ENCODE results near the gene CTDSPL.

The CTDSPL gene

GRCh38 chr3:37897763-37898162 is 36.1 kb downstream of the CTDSPL start:
- Histone ChIP-seq H3K36me3 (ENCODE audit: insufficient read depth, low read depth, low read length) (no peaks in the 10 kb centered on the region), H3K9ac (ENCODE audit: low read depth, low read length) (no peak overlapping the region), H3K27me3 (ENCODE audit: insufficient read depth, low read length) (no peaks in the 10 kb centered on the region), H3K4me1 (ENCODE audit: insufficient read depth, low read length) (peaks cover 14% of the 10 kb centered on the region), H3K27ac (ENCODE audit: low read length) (no peak overlapping the region), H3K4me3 (ENCODE audit: low read length) (no peak overlapping the region), H3K9me3 (ENCODE audit: insufficient read depth, low read depth, low read length) (no peaks in the 10 kb centered on the region)

DNA sequence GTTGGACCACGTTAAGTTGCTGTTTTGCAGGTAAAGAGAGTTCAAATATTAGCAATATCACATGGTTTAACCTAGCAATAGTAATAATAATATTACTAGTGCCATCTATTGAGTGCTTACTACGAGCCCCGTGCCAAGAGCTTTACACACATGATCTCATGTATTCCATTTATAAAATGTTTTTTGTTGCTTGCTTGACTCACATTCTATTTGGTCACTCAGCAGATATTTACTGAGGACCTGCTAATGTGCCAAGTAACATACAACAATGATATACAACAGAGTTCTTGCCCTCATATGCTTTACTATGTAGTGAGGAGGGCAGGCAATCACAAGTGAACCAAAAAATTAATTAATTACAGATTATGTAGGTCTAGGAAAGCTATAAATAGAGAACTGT is 36.7 kb downstream of the CTDSPL start:
- H3K9ac ChIP-seq (ENCODE audit: low read depth, low read length) = no peak overlapping the region
- H3K4me1 ChIP-seq (ENCODE audit: insufficient read depth, low read length) = peaks cover 14% of the 10 kb centered on the region
- H3K27me3 ChIP-seq (ENCODE audit: insufficient read depth, low read length) = no peaks in the 10 kb centered on the region
- H3K9me3 ChIP-seq (ENCODE audit: insufficient read depth, low read depth, low read length) = no peaks in the 10 kb centered on the region
- no peaks in the 10 kb centered on the region for H3K36me3 ChIP-seq (ENCODE audit: insufficient read depth, low read depth, low read length)
- H3K4me3 ChIP-seq (ENCODE audit: low read length) = no peak overlapping the region
- no peak overlapping the region for H3K27ac ChIP-seq (ENCODE audit: low read length)

GRCh38 chr3:37899101-37899707 is 37.5 kb downstream of the CTDSPL start:
- Histone ChIP-seq H3K9ac (ENCODE audit: low read depth, low read length) (no peak overlapping the region), H3K9me3 (ENCODE audit: insufficient read depth, low read depth, low read length) (no peaks in the 10 kb centered on the region), H3K27ac (ENCODE audit: low read length) (no peak overlapping the region), H3K4me1 (ENCODE audit: insufficient read depth, low read length) (peaks cover 14% of the 10 kb centered on the region), H3K27me3 (ENCODE audit: insufficient read depth, low read length) (no peaks in the 10 kb centered on the region), H3K36me3 (ENCODE audit: insufficient read depth, low read depth, low read length) (no peaks in the 10 kb centered on the region), H3K4me3 (ENCODE audit: low read length) (no peak overlapping the region)

DNA sequence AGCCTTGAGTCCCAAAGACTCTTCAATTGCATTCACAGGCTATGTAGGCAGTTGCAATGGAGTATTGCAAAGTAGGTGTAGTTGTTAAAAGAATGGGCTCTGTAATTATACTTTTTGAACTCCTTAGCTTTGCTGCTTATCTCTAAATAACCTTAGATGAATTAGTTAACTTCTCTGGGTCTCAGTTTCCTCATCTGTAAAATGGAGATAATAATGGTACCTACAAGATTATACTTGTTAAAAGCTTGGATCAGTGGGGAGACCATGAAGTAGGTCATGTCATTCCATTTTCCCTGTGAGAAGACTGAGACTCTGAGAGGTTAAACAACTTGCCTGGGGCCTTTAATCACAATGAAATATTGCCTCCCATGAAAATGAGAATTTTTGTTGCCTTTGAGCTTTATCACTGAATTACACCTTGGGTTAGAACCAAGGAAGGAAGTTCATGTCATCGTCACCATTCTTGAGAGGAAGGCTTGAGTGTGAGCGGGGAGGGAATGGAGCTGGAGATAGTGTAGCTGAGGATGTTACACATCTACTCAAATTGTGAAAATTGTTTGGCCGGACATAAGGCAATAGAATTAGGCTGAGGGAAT is 38.1 kb downstream of the CTDSPL start:
- H3K27ac ChIP-seq (ENCODE audit: low read length) = no peak overlapping the region
- no peaks in the 10 kb centered on the region for H3K9me3 ChIP-seq (ENCODE audit: insufficient read depth, low read depth, low read length)
- no peak overlapping the region for H3K4me3 ChIP-seq (ENCODE audit: low read length)
- no peaks in the 10 kb centered on the region for H3K36me3 ChIP-seq (ENCODE audit: insufficient read depth, low read depth, low read length)
- H3K4me1 ChIP-seq (ENCODE audit: insufficient read depth, low read length) = peaks cover 20% of the 10 kb centered on the region
- no peak overlapping the region for H3K9ac ChIP-seq (ENCODE audit: low read depth, low read length)
- H3K27me3 ChIP-seq (ENCODE audit: insufficient read depth, low read length) = no peaks in the 10 kb centered on the region

DNA sequence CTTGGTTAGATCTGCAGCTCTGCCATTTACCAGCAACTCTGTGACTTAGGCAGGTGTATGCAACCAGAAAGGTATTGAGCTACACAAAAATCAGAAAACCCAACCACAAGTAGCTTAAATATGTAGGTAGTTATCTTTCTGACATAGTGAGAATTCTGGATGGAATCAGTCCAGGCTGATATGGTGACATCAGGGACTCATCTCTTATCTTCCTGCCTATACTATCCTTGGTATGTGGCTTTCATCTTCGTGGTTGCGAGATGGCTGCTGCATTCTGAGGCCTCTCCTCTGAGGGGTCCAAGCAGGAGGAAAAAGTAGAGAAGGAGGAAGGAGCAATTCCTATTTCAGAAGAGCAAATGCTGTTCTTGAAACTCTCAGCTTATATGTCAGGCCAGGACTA is 40.0 kb downstream of the CTDSPL start:
- Histone ChIP-seq H3K9me3 (ENCODE audit: insufficient read depth, low read depth, low read length) (no peaks in the 10 kb centered on the region), H3K27me3 (ENCODE audit: insufficient read depth, low read length) (no peaks in the 10 kb centered on the region), H3K9ac (ENCODE audit: low read depth, low read length) (no peak overlapping the region), H3K4me1 (ENCODE audit: insufficient read depth, low read length) (peaks cover 34% of the 10 kb centered on the region), H3K4me3 (ENCODE audit: low read length) (no peak overlapping the region), H3K36me3 (ENCODE audit: insufficient read depth, low read depth, low read length) (no peaks in the 10 kb centered on the region), H3K27ac (ENCODE audit: low read length) (no peak overlapping the region)

DNA sequence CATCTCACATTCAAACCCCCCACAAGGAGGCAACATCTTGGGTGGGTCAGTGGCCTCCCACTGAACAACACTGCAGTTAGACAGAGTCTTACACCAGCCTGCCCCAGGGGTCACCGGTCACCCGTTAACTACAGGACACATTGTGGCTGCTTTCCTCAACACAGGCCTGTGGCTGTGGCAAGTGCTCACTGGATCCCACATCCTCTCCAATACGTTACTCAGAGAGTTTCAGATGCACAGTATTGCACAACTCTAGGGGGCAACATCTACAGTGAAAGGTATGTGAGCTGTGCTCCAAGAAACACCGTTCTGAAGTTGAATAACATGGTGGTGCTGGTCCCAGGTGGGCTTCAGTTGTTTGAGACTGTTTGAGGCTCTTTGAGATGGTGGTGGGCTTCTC is 41.0 kb downstream of the CTDSPL start:
- Histone ChIP-seq H3K9me3 (ENCODE audit: insufficient read depth, low read depth, low read length) (no peaks in the 10 kb centered on the region), H3K4me1 (ENCODE audit: insufficient read depth, low read length) (peaks cover 38% of the 10 kb centered on the region), H3K27me3 (ENCODE audit: insufficient read depth, low read length) (no peaks in the 10 kb centered on the region), H3K9ac (ENCODE audit: low read depth, low read length) (no peak overlapping the region), H3K4me3 (ENCODE audit: low read length) (no peak overlapping the region), H3K27ac (ENCODE audit: low read length) (no peak overlapping the region), H3K36me3 (ENCODE audit: insufficient read depth, low read depth, low read length) (no peaks in the 10 kb centered on the region)

DNA sequence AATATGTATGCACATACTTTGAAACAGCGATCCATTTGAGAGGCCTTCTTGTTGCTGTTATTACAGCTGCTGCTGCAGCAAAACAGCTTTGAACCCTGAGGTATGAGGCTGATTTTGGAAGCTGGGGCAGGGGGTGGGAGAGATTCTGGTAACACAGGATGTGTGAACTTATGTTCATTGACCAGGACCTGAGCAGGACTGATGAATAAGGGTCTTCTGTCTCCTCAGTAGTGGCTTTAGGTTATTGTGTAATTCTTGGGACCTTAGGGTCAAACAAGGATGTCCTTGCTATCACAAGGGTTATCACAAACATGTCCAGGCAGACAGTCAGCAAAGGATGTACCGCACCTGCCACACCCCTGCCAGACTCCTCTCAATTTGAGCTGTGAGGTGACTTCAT is 41.6 kb downstream of the CTDSPL start:
- no peak overlapping the region for H3K9ac ChIP-seq (ENCODE audit: low read depth, low read length)

GRCh38 chr3:37903734-37904133 is 42.1 kb downstream of the CTDSPL start:
- Histone ChIP-seq H3K9ac (ENCODE audit: low read depth, low read length) (no peak overlapping the region), H3K4me3 (ENCODE audit: low read length) (no peak overlapping the region), H3K27me3 (ENCODE audit: insufficient read depth, low read length) (no peaks in the 10 kb centered on the region), H3K36me3 (ENCODE audit: insufficient read depth, low read depth, low read length) (no peaks in the 10 kb centered on the region), H3K4me1 (ENCODE audit: insufficient read depth, low read length) (peaks cover 39% of the 10 kb centered on the region; the same call in 1 of the 2 replicates), H3K27ac (ENCODE audit: low read length) (no peak overlapping the region), H3K9me3 (ENCODE audit: insufficient read depth, low read depth, low read length) (no peaks in the 10 kb centered on the region)

More for the DNA sequence above, 41.6 kb downstream of the CTDSPL start:
- no peaks in the 10 kb centered on the region for H3K36me3 ChIP-seq (ENCODE audit: insufficient read depth, low read depth, low read length)
- no peak overlapping the region for H3K27ac ChIP-seq (ENCODE audit: low read length)
- no peaks in the 10 kb centered on the region for H3K27me3 ChIP-seq (ENCODE audit: insufficient read depth, low read length)
- no peaks in the 10 kb centered on the region for H3K9me3 ChIP-seq (ENCODE audit: insufficient read depth, low read depth, low read length)
- no peak overlapping the region for H3K4me3 ChIP-seq (ENCODE audit: low read length)
- peaks cover 41% of the 10 kb centered on the region; the same call in 1 of the 2 replicates for H3K4me1 ChIP-seq (ENCODE audit: insufficient read depth, low read length)

DNA sequence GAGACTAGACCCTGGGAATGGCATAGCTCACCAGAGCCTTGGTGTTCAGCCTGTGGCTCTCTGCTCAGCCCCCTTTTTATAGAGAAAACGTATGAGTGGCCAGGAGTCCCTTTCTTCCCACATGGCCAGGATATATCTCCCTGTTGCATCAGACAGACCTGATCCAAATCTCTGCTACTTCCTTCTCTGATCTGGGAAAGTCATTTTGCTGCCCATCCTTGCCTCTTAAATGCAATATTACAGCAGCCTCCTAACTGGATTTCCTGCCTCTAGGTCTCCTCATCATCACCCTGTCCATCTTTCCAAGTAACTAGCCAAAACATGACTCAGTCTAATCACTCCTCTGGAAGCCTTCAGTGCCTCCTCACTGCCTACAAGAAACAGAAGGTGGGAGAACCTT is 42.9 kb downstream of the CTDSPL start:
- no peak overlapping the region for H3K27ac ChIP-seq (ENCODE audit: low read length)
- H3K4me1 ChIP-seq (ENCODE audit: insufficient read depth, low read length) = peaks cover 33% of the 10 kb centered on the region; the same call in 1 of the 2 replicates
- H3K4me3 ChIP-seq (ENCODE audit: low read length) = no peak overlapping the region
- no peak overlapping the region for H3K9ac ChIP-seq (ENCODE audit: low read depth, low read length)
- no peaks in the 10 kb centered on the region for H3K27me3 ChIP-seq (ENCODE audit: insufficient read depth, low read length)
- H3K9me3 ChIP-seq (ENCODE audit: insufficient read depth, low read depth, low read length) = no peaks in the 10 kb centered on the region
- H3K36me3 ChIP-seq (ENCODE audit: insufficient read depth, low read depth, low read length) = no peaks in the 10 kb centered on the region

GRCh38 chr3:37905346-37905745 is 43.7 kb downstream of the CTDSPL start:
- Histone ChIP-seq H3K36me3 (ENCODE audit: insufficient read depth, low read depth, low read length) (no peaks in the 10 kb centered on the region), H3K27ac (ENCODE audit: low read length) (no peak overlapping the region), H3K4me1 (ENCODE audit: insufficient read depth, low read length) (peaks cover 33% of the 10 kb centered on the region; the same call in 1 of the 2 replicates), H3K27me3 (ENCODE audit: insufficient read depth, low read length) (no peaks in the 10 kb centered on the region), H3K4me3 (ENCODE audit: low read length) (no peak overlapping the region), H3K9ac (ENCODE audit: low read depth, low read length) (no peak overlapping the region), H3K9me3 (ENCODE audit: insufficient read depth, low read depth, low read length) (no peaks in the 10 kb centered on the region)

DNA sequence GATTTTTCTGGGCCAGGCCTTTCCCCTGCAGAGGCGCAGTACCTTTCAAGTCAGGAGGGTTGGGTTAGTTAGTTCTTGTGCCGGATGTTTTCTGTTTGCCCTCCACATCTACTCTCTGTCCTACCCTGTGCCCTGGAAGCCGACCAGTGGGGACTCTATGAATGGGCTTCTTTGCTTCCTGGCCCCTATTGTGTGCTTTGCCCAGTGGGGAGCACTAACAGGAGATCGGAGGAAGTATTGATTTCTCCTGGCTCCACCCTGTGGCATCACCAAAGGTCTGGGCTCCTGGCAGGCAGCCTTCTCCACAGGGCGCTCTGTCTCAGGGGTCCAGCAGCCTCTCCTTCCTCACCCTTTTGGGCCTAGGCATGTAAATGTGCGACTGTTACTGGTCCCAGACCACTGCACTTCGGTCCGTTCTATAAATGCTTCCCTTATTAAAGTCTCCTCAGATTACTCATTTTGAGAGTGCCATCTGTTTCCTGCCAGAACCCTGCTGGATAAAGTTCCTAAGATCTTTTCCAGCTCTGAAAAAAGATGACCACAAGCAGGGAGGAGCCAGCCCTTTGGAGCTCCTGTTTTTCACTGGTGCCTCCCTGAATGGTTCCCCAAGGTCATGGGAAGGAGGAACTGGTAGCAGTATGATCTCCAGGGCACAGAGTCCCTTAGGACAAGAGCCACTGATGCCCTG is 44.5 kb downstream of the CTDSPL start:
- Histone ChIP-seq H3K4me1 (ENCODE audit: insufficient read depth, low read length) (peaks cover 33% of the 10 kb centered on the region; the same call in 1 of the 2 replicates), H3K4me3 (ENCODE audit: low read length) (no peak overlapping the region), H3K27me3 (ENCODE audit: insufficient read depth, low read length) (no peaks in the 10 kb centered on the region), H3K36me3 (ENCODE audit: insufficient read depth, low read depth, low read length) (no peaks in the 10 kb centered on the region), H3K9me3 (ENCODE audit: insufficient read depth, low read depth, low read length) (no peaks in the 10 kb centered on the region), H3K9ac (ENCODE audit: low read depth, low read length) (no peak overlapping the region), H3K27ac (ENCODE audit: low read length) (no peak overlapping the region)

- H3K27ac ChIP-seq (ENCODE audit: low read length) = no peak overlapping the region
- H3K36me3 ChIP-seq (ENCODE audit: insufficient read depth, low read depth, low read length) = no peaks in the 10 kb centered on the region
- H3K9ac ChIP-seq (ENCODE audit: low read depth, low read length) = no peak overlapping the region
- H3K9me3 ChIP-seq (ENCODE audit: insufficient read depth, low read depth, low read length) = no peaks in the 10 kb centered on the region
- H3K4me1 ChIP-seq (ENCODE audit: insufficient read depth, low read length) = peaks cover 33% of the 10 kb centered on the region; the same call in 1 of the 2 replicates
- no peaks in the 10 kb centered on the region for H3K27me3 ChIP-seq (ENCODE audit: insufficient read depth, low read length)
- no peak overlapping the region for H3K4me3 ChIP-seq (ENCODE audit: low read length)
These were observed 45.1 kb downstream of the CTDSPL start for GRCh38 chr3:37906734-37907282.
